Tibial nerve (tissue), 4 donors: ENCODE results near the gene CPXM2.

Source experiments
- EP300 ChIP-seq, 2 donors: sonication (generic); formaldehyde crosslinking; IDR thresholded peaks; one replicate each; pipeline ENCODE4 v1.6.1; 2017; ENCODE audit warnings: antibody characterized with exemption in 2 of 2, mild to moderate bottlenecking in 1 of 2
- POLR2A ChIP-seq, 2 donors: fragments of 450-650 bp; IDR thresholded peaks; one replicate each; pipeline ENCODE4 v1.6.1; 2017; ENCODE audit warnings: antibody characterized with exemption in 2 of 2, mild to moderate bottlenecking in 2 of 2, moderate library complexity in 2 of 2
- TF ChIP-seq, protein P1 (sequence below), 5 experiments: fragments of 200-600 bp in 3 of 5; fragments of 450-650 bp in 2 of 5; sonication (generic) in 3 of 5; IDR thresholded peaks; one replicate each; pipeline ENCODE4 v1.5.1; 2016 to 2019; ENCODE audit warnings: antibody characterized with exemption in 5 of 5, mild to moderate bottlenecking in 3 of 5, moderate library complexity in 2 of 5

DNA sequence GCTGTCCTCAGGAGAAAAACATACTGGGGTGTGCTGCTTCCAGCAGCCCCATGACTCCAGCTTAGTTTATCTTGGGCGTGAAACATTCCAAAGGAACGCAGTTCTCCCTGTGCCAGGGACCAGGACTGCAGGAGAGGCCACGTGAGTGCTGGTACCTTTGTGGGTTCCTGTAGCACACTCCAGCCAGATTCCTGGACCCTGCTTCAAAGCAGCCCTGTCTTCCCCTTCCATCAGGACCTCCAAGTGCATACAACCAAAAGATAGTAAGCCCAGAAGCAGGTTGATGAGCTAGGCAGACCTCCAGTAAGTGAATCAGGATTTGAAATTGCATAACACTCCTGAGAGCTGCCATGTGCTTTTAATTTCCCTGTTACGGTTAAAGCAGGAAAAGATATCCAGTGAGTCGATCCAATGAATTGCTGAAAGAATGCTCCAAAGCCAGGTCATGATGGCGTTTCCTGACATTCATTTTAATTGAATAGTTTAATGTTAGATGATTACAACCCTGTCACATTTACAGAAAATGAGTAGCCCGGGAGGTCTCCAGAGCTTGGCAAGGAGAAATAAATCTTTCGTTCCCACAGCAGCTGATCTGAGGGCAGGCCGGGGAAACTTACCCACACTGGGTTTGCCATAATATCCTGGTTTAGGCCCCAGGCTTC lies 38.9 kb upstream of the CPXM2 start:
- TF ChIP-seq EP300 (IDR thresholded peaks at IDR 0.05), result peak in 1 of 2 donors; percentile 86
- TF ChIP-seq, protein P1, sequence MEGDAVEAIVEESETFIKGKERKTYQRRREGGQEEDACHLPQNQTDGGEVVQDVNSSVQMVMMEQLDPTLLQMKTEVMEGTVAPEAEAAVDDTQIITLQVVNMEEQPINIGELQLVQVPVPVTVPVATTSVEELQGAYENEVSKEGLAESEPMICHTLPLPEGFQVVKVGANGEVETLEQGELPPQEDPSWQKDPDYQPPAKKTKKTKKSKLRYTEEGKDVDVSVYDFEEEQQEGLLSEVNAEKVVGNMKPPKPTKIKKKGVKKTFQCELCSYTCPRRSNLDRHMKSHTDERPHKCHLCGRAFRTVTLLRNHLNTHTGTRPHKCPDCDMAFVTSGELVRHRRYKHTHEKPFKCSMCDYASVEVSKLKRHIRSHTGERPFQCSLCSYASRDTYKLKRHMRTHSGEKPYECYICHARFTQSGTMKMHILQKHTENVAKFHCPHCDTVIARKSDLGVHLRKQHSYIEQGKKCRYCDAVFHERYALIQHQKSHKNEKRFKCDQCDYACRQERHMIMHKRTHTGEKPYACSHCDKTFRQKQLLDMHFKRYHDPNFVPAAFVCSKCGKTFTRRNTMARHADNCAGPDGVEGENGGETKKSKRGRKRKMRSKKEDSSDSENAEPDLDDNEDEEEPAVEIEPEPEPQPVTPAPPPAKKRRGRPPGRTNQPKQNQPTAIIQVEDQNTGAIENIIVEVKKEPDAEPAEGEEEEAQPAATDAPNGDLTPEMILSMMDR (IDR thresholded peaks at IDR 0.05), result no peak
- no peak for TF ChIP-seq POLR2A (IDR thresholded peaks at IDR 0.05)
